Ovary (tissue), 9 donors: ENCODE data around the gene PBX4. TPM values are rescaled to one million over a fixed set of nuclear protein-coding genes. Genes with fewer than 3 reads are reported as not detected.

Experiments
- DNase-seq, 5 donors: peaks; one replicate each; pipeline ENCODE4 v3.0.0-alpha.2; 2019 to 2020
- H3K27ac ChIP-seq, 2 donors: fragments of 200-600 bp; one replicate each; pipeline versions ENCODE4 v1.5.1 to v1.8.0; 2019 to 2022
- H3K27me3 ChIP-seq: fragments of 200-600 bp; one replicate; pipeline ENCODE4 v1.8.0; 2022
- H3K36me3 ChIP-seq: fragments of 200-600 bp; sonication (generic); one replicate; pipeline ENCODE4 v1.5.1; 2019
- H3K4me1 ChIP-seq: one replicate; pipeline ENCODE4 v1.8.1; 2013; ENCODE audit warnings: mild to moderate bottlenecking, moderate library complexity; ENCODE audit not compliant: insufficient read depth
- H3K4me3 ChIP-seq: fragments of 200-600 bp; sonication (generic); one replicate; pipeline ENCODE4 v1.5.1; 2017
- H3K9me3 ChIP-seq, 2 donors: fragments of 200-600 bp in 1 of 2; sonication (generic) in 1 of 2; one replicate each; pipeline versions ENCODE4 v1.5.1 to v1.8.1; 2013 to 2019; ENCODE audit warnings: mild to moderate bottlenecking in 1 of 2, moderate library complexity in 1 of 2
- CTCF ChIP-seq, 3 donors: fragments of 450-650 bp in 2 of 3; fragments of 200-600 bp in 1 of 3; IDR thresholded peaks; one replicate each; pipeline versions ENCODE4 v1.5.1 to v1.8.0; 2016 to 2022; ENCODE audit warnings: antibody characterized with exemption in 3 of 3, mild to moderate bottlenecking in 1 of 3
- EP300 ChIP-seq: sonication (generic); formaldehyde crosslinking; IDR thresholded peaks from one replicate; pipeline ENCODE4 v1.6.1; 2017; ENCODE audit warnings: antibody characterized with exemption
- POLR2A ChIP-seq: fragments of 450-650 bp; IDR thresholded peaks from one replicate; pipeline ENCODE4 v1.6.1; 2017; ENCODE audit warnings: antibody characterized with exemption, mild to moderate bottlenecking, moderate library complexity
- WGBS, 3 donors: extraction: QIAGEN DNeasy Blood & Tissue Kit in 1 of 3; methylation state at CpG; one replicate each; pipeline versions ENCODE4 v1.1.5 to v1.1.7; 2013 to 2017; 5-methylcytosine and 5-hydroxymethylcytosine counted together
- intact Hi-C, 4 donors: fragments of 100-400 bp; cut with DNase I; formaldehyde crosslinking; loops; one replicate each; pipeline versions ENCODE4 v1.11.0 to v1.15.1; 2022 to 2023
- polyA plus RNA-seq, 2 donors: library from polyadenylated mRNA; stranded (reverse); fragments of 200-250 nt in 1 of 2; fragments of 350-450 nt in 1 of 2; fragmentation: Illumina TruSeq in 1 of 2; extraction: RNeasy Lipid Tissue Mini Kit (QIAGEN cat#74804) in 1 of 2; gene quantifications; one replicate each; pipeline ENCODE4 v1.2.3, GENCODE V29; 2013 to 2014
- total RNA-seq, 7 donors: library from RNA; depleted of rRNA in 2 of 7; stranded (reverse); fragments of >200 nt in 2 of 7; fragmentation: NEBNext Ultra II Directional in 3 of 7; extraction: Animal tissue kit (Norgen Biotek cat#: 25700) in 3 of 7; gene quantifications; one replicate each; pipeline versions ENCODE4 v1.1.0 to v1.2.4, GENCODE V29; 2016 to 2023
- donor health status: DM: no; HTN: no; CAD: no; lungs with moderate emphysema.
- donor health status: DM: no; HTN: no; CAD: no.
- donor health status: Bipolar disorder and iron deficiency.
- donor health status: DM: yes; HTN: yes; CAD: no.
- donor health status: DM: no; HTN: no; CAD: no.
- donor health status: DM: yes; HTN: yes; CAD: no.

The PBX4 gene
- total and polyA plus RNA-seq, 9 donors = 0.73 to 4.4 (median 3.2) TPM

- intact Hi-C loops = no loop called here
- no peak for DNase-seq
- no peak overlapping the region for H3K4me3 ChIP-seq
- WGBS, 3 donors = 91 to 92% (median 91%) methylated on average over 16 of the region's 16 CpGs
- no peaks in the 10 kb centered on the region for H3K9me3 ChIP-seq
- no peaks in the 10 kb centered on the region for H3K36me3 ChIP-seq
- H3K27ac ChIP-seq = no peak overlapping the region
- H3K4me1 ChIP-seq = no peaks in the 10 kb centered on the region
- no peaks in the 10 kb centered on the region for H3K27me3 ChIP-seq
- TF ChIP-seq CTCF (IDR thresholded peaks at IDR 0.05) = no peak
- TF ChIP-seq POLR2A = no peak
- TF ChIP-seq EP300 = no peak
These were observed 59.9 kb downstream of the PBX4 start for GRCh38 chr19:19558636-19559035.

- no peaks in the 10 kb centered on the region for H3K36me3 ChIP-seq
- H3K27ac ChIP-seq = no peak overlapping the region
- no peaks in the 10 kb centered on the region for H3K4me1 ChIP-seq
- WGBS, 3 donors = 78 to 88% (median 83%) methylated on average over 15 of the region's 15 CpGs
- intact Hi-C loops = no loop called here
- H3K9me3 ChIP-seq = no peaks in the 10 kb centered on the region
- H3K4me3 ChIP-seq = no peak overlapping the region
- no peaks in the 10 kb centered on the region for H3K27me3 ChIP-seq
- DNase-seq = no peak
- TF ChIP-seq POLR2A (no peak), CTCF (IDR thresholded peaks at IDR 0.05) (no peak), EP300 (no peak)
These were observed 60.4 kb downstream of the PBX4 start for GRCh38 chr19:19558055-19558454.

GRCh38 chr19:19554074-19555023, 64.1 kb downstream of the PBX4 start:
- intact Hi-C loops = no loop called here
- no peak overlapping the region for H3K27ac ChIP-seq
- no peak overlapping the region for H3K4me3 ChIP-seq
- 66% methylated on average over 34 of the region's 34 CpGs for WGBS, 3 donors
- TF ChIP-seq POLR2A (no peak), CTCF (IDR thresholded peaks at IDR 0.05) (peak in 2 of 3 donors; percentile 15 to 26)
- DNase-seq = no peak
- H3K27me3 ChIP-seq = no peaks in the 10 kb centered on the region
- H3K36me3 ChIP-seq = no peaks in the 10 kb centered on the region
- H3K4me1 ChIP-seq = no peaks in the 10 kb centered on the region
- no peaks in the 10 kb centered on the region for H3K9me3 ChIP-seq

GRCh38 chr19:19553670-19554069, 64.8 kb downstream of the PBX4 start:
- no peak for DNase-seq
- intact Hi-C loops = no loop called here
- 83 to 91% (median 89%) methylated on average over 10 of the region's 10 CpGs for WGBS, 3 donors
- H3K9me3 ChIP-seq = no peaks in the 10 kb centered on the region
- no peaks in the 10 kb centered on the region for H3K36me3 ChIP-seq
- H3K27ac ChIP-seq = no peak overlapping the region
- H3K4me3 ChIP-seq = no peak overlapping the region
- no peaks in the 10 kb centered on the region for H3K4me1 ChIP-seq
- TF ChIP-seq EP300 = no peak
- no peak for TF ChIP-seq POLR2A
- TF ChIP-seq CTCF (IDR thresholded peaks at IDR 0.05) = no peak
- no peaks in the 10 kb centered on the region for H3K27me3 ChIP-seq
